Measurements from ENCODE around the gene TMEM51. TPM values are rescaled to one million over a fixed set of nuclear protein-coding genes. Genes with fewer than 3 reads are reported as not detected.

TMEM51 gene
- total RNA-seq, 2 experiments from 2014 or later, result 0.18 to 0.23 TPM

DNA sequence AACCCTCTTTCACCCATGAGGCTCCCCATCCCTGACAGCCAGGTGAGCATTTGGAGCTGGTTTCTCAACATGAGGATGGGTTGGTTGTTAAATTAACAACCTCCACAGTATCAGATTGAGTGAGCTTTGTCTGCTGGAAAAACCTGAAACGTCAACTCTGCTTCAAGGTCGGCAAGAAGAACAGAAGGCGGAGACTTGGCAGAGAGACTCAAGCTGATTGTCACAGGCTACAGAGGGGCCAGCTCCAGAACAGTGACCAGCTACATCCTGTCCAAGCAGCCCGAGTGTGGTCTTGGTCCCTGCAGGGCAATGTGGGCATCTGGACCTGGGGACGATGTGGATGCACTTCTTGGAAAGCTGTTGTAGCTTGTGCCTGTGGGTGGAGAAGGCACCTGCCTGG is 36.6 kb upstream of the TMEM51 start:
- POLR2A ChIA-PET, result interaction anchor here (0.7 kb wide), 1 partner anchor 346 kb away, joined by 3 read pairs; no protein-coding TSS in a partner anchor
- CTCF ChIA-PET, result interaction anchor here (2.3 kb wide), 1 partner anchor 11 kb away, joined by 11 read pairs; no protein-coding TSS in a partner anchor
- Mint-ChIP-seq H3K4me1 (ENCODE audit: low read depth) (peaks cover 9% of the 10 kb centered on the region), H3K4me3 (no peak overlapping the region), H3K27me3 (ENCODE audit: low read depth) (peaks cover 3% of the 10 kb centered on the region), H3K9me3 (ENCODE audit: insufficient read depth) (no peaks in the 10 kb centered on the region), H3K27ac (no peak overlapping the region), H3K36me3 (ENCODE audit: low read depth) (no peaks in the 10 kb centered on the region)
- DNase-seq (no peak), ATAC-seq (no peak)

DNA sequence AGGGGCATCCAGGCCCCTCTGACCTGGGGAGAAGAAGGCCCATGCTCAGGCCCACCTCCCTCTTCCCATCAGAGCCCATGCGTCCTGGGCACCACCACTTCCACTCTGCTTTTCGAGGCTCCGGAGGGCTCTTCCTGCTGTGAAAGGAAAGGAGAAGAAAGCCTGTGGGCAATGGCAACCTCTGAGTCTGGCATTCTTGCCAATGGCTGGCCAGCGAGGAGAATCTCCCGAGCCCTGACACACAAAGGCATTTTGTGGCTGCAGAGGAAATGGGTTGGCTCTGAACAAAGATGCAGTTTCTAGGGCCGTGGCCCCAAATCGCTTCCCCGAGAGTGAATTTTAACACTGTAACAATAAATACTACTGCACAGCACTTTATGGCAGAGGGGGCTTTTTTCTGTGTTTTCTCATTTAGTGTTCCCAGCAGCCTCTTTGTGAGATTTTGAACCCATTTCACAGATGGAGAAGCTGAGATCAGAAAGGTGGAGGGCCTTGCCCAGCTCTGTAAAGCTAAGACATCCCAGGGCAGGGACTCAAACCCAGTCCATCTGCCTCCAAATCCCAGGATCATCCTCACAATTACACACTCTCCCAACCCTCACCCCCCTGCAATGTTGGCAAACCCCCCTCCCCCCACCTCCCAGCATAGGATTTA is 35.7 kb upstream of the TMEM51 start:
- H3K36me3 Mint-ChIP-seq (ENCODE audit: low read depth), result no peaks in the 10 kb centered on the region
- peaks cover 3% of the 10 kb centered on the region for H3K27me3 Mint-ChIP-seq (ENCODE audit: low read depth)
- no peak overlapping the region for H3K27ac Mint-ChIP-seq
- H3K9me3 Mint-ChIP-seq (ENCODE audit: insufficient read depth), result no peaks in the 10 kb centered on the region
- ATAC-seq, result no peak
- DNase-seq, result no peak
- H3K4me3 Mint-ChIP-seq, result no peak overlapping the region
- ChIA-PET CTCF (interaction anchor here (2.3 kb wide), 1 partner anchor 10 kb away, joined by 11 read pairs; no protein-coding TSS in a partner anchor), POLR2A (no interaction called here)
- peaks cover under 1% of the 10 kb centered on the region for H3K4me1 Mint-ChIP-seq (ENCODE audit: low read depth)

DNA sequence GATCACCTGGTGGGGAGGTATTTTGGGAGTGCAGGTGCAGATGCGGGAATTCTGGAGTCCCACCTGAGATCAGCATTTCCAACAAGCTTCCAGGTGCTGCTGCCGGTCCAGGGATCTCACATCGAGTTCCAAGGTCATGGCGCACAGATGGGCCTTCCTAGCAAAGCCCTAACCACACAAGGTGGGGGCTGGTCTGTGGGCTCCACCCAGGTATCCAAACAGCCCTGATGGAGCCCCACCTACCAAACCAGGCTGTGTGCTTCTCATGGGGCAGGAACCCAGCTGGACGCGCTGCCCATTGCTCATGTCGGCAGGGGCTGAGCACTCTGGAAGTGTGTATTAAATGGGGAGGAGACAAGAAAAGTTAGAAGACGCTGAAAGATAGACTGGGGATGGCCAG is 35.0 kb upstream of the TMEM51 start:
- no peak overlapping the region for H3K27ac Mint-ChIP-seq
- CTCF ChIA-PET, result interaction anchor here (1.3 kb wide), 1 partner anchor 10 kb away, joined by 8 read pairs; no protein-coding TSS in a partner anchor
- no peaks in the 10 kb centered on the region for H3K36me3 Mint-ChIP-seq (ENCODE audit: low read depth)
- no peaks in the 10 kb centered on the region for H3K9me3 Mint-ChIP-seq (ENCODE audit: insufficient read depth)
- H3K4me3 Mint-ChIP-seq, result no peak overlapping the region
- POLR2A ChIA-PET, result no interaction called here
- no peak for DNase-seq
- peaks cover 3% of the 10 kb centered on the region for H3K27me3 Mint-ChIP-seq (ENCODE audit: low read depth)
- ATAC-seq, result no peak
- H3K4me1 Mint-ChIP-seq (ENCODE audit: low read depth), result no peaks in the 10 kb centered on the region

GRCh38 chr1:15120251-15120945 is 33.1 kb upstream of the TMEM51 start:
- no peak for ATAC-seq
- Mint-ChIP-seq H3K9me3 (ENCODE audit: insufficient read depth) (no peaks in the 10 kb centered on the region), H3K4me1 (ENCODE audit: low read depth) (no peaks in the 10 kb centered on the region), H3K27ac (no peak overlapping the region), H3K36me3 (ENCODE audit: low read depth) (no peaks in the 10 kb centered on the region), H3K27me3 (ENCODE audit: low read depth) (peaks cover 3% of the 10 kb centered on the region), H3K4me3 (no peak overlapping the region)
- CTCF ChIA-PET, result interaction anchor here (0.6 kb wide), 1 partner anchor 691 kb away, joined by 3 read pairs; no protein-coding TSS in a partner anchor
- POLR2A ChIA-PET, result no interaction called here
- no peak for DNase-seq

DNA sequence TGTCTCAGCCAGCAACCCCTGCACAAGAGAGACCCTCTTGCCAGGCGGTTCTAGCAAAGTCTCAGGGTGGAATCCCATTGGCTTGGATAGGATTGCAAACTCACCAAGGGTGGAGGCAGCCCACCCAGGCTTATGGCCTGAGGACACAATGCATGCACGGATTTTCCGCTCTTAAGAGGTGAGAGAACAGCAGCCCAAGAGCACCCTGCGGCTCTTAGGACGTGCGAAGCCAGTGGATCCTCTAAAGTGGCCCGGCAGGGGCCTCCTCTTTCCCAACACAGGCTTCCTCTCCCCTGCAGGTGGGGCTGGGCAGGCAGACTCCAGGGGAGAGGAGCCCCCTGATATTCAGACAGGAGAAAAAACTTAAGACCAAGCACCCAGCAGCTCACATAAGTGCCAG is 31.2 kb upstream of the TMEM51 start:
- peaks cover 8% of the 10 kb centered on the region for H3K27me3 Mint-ChIP-seq (ENCODE audit: low read depth)
- no peaks in the 10 kb centered on the region for H3K4me1 Mint-ChIP-seq (ENCODE audit: low read depth)
- H3K36me3 Mint-ChIP-seq (ENCODE audit: low read depth), result no peaks in the 10 kb centered on the region
- ATAC-seq, result no peak
- DNase-seq, result no peak
- no peak overlapping the region for H3K27ac Mint-ChIP-seq
- H3K4me3 Mint-ChIP-seq, result no peak overlapping the region
- H3K9me3 Mint-ChIP-seq (ENCODE audit: insufficient read depth), result no peaks in the 10 kb centered on the region
- CTCF ChIA-PET, result no interaction called here
- POLR2A ChIA-PET, result no interaction called here

DNA sequence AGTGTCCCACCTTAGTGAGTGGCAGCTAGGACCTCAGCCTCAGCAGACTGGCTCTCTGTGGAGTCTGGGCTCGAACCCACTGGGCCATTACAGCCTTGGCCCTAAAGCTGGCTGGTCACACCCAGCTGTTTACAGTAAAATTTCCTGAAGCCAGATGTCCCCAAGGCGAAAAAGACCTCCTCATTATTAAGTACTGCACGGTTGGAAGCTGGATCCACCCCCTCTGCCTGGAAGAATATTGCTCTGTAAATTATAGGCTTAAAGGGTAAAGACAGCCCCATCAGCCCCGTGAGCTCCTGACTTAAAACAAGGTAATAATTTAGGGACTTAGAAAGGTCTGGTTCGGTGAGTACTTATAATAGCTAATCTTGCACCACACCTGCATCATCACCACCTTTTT is 30.3 kb upstream of the TMEM51 start:
- H3K9me3 Mint-ChIP-seq (ENCODE audit: insufficient read depth), result no peaks in the 10 kb centered on the region
- ChIA-PET POLR2A (no interaction called here), CTCF (interaction anchor here (0.6 kb wide), 1 partner anchor 157 kb away, joined by 3 read pairs; no protein-coding TSS in a partner anchor)
- ATAC-seq (no peak), DNase-seq (no peak)
- no peak overlapping the region for H3K4me3 Mint-ChIP-seq
- H3K27ac Mint-ChIP-seq, result no peak overlapping the region
- H3K27me3 Mint-ChIP-seq (ENCODE audit: low read depth), result peaks cover 9% of the 10 kb centered on the region
- H3K36me3 Mint-ChIP-seq (ENCODE audit: low read depth), result no peaks in the 10 kb centered on the region
- no peaks in the 10 kb centered on the region for H3K4me1 Mint-ChIP-seq (ENCODE audit: low read depth)

- Mint-ChIP-seq H3K4me3 (no peak overlapping the region), H3K9me3 (ENCODE audit: insufficient read depth) (no peaks in the 10 kb centered on the region), H3K4me1 (ENCODE audit: low read depth) (no peaks in the 10 kb centered on the region), H3K27me3 (ENCODE audit: low read depth) (peaks cover 9% of the 10 kb centered on the region), H3K36me3 (ENCODE audit: low read depth) (no peaks in the 10 kb centered on the region), H3K27ac (no peak overlapping the region)
- DNase-seq, result no peak
- ChIA-PET POLR2A (no interaction called here), CTCF (no interaction called here)
- ATAC-seq, result no peak
These were observed 29.6 kb upstream of the TMEM51 start for GRCh38 chr1:15123925-15124324.

DNA sequence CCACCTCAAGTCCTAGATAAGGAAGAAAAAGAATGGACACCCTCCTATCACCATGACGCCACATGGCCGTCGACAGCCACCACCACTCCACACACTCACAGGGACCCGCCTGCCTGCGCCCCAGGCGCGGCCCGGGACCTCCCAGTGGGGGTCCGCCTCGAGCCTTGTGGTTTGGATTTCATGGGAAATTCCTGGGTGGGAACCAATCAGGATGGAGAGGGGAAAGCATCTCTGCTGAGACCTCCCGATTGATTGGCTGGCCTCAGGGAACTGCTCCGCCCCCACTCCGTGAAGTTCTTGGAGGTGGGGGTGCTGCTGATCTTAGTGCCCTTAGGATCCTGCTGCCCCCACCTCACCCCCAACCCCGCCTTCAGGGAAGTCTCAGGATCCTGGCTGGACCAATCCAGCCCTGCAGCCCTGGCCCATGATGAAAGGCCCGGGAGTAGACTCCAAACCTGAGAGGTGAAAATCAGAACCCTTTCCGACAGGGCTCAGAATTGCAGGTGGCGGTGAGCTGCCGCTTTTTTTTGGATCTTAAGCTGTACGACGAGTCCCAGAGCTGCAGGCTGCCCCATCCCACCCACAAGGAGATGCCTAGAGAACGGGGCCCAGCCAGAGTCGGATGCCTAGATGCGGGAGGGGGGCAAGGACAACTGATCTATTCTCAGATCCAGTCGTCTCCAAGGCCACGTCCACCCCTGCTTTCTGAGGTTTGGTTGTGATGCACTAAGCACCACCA is 29.0 kb upstream of the TMEM51 start:
- H3K4me1 Mint-ChIP-seq (ENCODE audit: low read depth), result no peaks in the 10 kb centered on the region
- no peak for ATAC-seq
- CTCF ChIA-PET, result interaction anchor here (1.0 kb wide), 1 partner anchor 146 kb away, joined by 3 read pairs; no protein-coding TSS in a partner anchor
- POLR2A ChIA-PET, result no interaction called here
- no peak overlapping the region for H3K4me3 Mint-ChIP-seq
- no peaks in the 10 kb centered on the region for H3K9me3 Mint-ChIP-seq (ENCODE audit: insufficient read depth)
- H3K36me3 Mint-ChIP-seq (ENCODE audit: low read depth), result no peaks in the 10 kb centered on the region
- peaks cover 9% of the 10 kb centered on the region for H3K27me3 Mint-ChIP-seq (ENCODE audit: low read depth)
- no peak for DNase-seq
- no peak overlapping the region for H3K27ac Mint-ChIP-seq

- DNase-seq (no peak), ATAC-seq (no peak)
- Mint-ChIP-seq H3K27ac (no peak overlapping the region), H3K4me3 (no peak overlapping the region), H3K27me3 (ENCODE audit: low read depth) (peaks cover 12% of the 10 kb centered on the region), H3K4me1 (ENCODE audit: low read depth) (no peaks in the 10 kb centered on the region), H3K36me3 (ENCODE audit: low read depth) (no peaks in the 10 kb centered on the region), H3K9me3 (ENCODE audit: insufficient read depth) (no peaks in the 10 kb centered on the region)
- ChIA-PET CTCF (interaction anchor here (1.0 to 1.2 kb wide), 2 partner anchors 144 to 146 kb away, joined by 3 read pairs; no protein-coding TSS in a partner anchor), POLR2A (no interaction called here)
These were observed 28.3 kb upstream of the TMEM51 start for GRCh38 chr1:15125101-15125745.

DNA sequence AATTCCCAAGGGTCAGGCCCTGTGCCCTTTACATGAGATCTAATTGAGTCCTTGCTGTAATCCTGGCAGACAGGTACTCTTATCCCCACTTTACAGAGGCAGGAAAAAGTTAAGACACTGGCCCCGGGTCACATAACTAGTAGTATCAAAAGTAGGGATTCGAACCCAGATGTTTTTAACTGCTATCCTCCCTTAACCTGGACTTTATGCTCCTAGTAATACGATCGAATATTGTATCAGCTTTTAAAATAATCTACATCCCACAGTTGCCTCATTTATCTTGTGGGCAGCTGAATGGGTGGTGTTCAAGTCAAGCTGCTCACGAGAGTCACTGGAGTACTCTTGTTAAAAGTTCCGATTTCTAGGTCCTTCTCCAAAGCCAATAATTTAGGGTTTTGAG is 25.5 kb upstream of the TMEM51 start:
- Mint-ChIP-seq H3K9me3 (ENCODE audit: insufficient read depth) (no peaks in the 10 kb centered on the region), H3K4me3 (no peak overlapping the region), H3K27ac (no peak overlapping the region), H3K36me3 (ENCODE audit: low read depth) (no peaks in the 10 kb centered on the region), H3K27me3 (ENCODE audit: low read depth) (peaks cover 13% of the 10 kb centered on the region), H3K4me1 (ENCODE audit: low read depth) (no peaks in the 10 kb centered on the region)
- ChIA-PET CTCF (interaction anchor here (0.7 to 3.2 kb wide), 44 partner anchors 9 to 303 kb away, joined by 3 to 80 read pairs (median 5); no protein-coding TSS in a partner anchor), POLR2A (interaction anchor here (0.5 kb wide), 1 partner anchor 303 kb away, joined by 3 read pairs; no protein-coding TSS in a partner anchor)
- ATAC-seq, result no peak
- DNase-seq, result no peak

- POLR2A ChIA-PET, result interaction anchor here (0.5 kb wide), 1 partner anchor 302 kb away, joined by 3 read pairs; no protein-coding TSS in a partner anchor
- peak; percentile 80 for DNase-seq
- ATAC-seq, result peak; percentile 94
- Mint-ChIP-seq H3K27me3 (ENCODE audit: low read depth) (peaks cover 13% of the 10 kb centered on the region), H3K36me3 (ENCODE audit: low read depth) (no peaks in the 10 kb centered on the region), H3K27ac (no peak overlapping the region), H3K4me1 (ENCODE audit: low read depth) (no peaks in the 10 kb centered on the region), H3K9me3 (ENCODE audit: insufficient read depth) (no peaks in the 10 kb centered on the region), H3K4me3 (no peak overlapping the region)
- CTCF ChIA-PET, result interaction anchor here (0.6 to 3.2 kb wide), 51 partner anchors 8 to 395 kb away, joined by 3 to 80 read pairs (median 4); partner anchors contain the start of gene CASP9
These were observed 24.8 kb upstream of the TMEM51 start for GRCh38 chr1:15128520-15129313.

Data from activated CD8-positive, alpha-beta T cell treated with anti-CD3 and anti-CD28 coated beads, Interleukin-2, amount 10 ng/mL, durations not matched to agents 7 days and 5 days (primary cell).